Mucosa of descending colon (tissue), 3 donors: ENCODE results near the gene C19orf12. TPM values are rescaled to one million over a fixed set of nuclear protein-coding genes. Genes with fewer than 3 reads are reported as not detected.

Source experiments
- ATAC-seq: fragments of 200-7000 bp; cut with Tn5 transposase; one replicate; pipeline ENCODE4 v1.9.1; 2020; ENCODE audit warnings: mild to moderate bottlenecking, moderate library complexity
- DNase-seq, 3 donors: peaks; one replicate each; pipeline ENCODE4 v3.0.0-alpha.2; 2020
- H3K36me3 ChIP-seq: fragments of 200-600 bp; one replicate; pipeline ENCODE4 v1.8.0; 2021; ENCODE audit warnings: low read depth, mild to moderate bottlenecking
- H3K4me1 ChIP-seq: fragments of 200-600 bp; one replicate; pipeline ENCODE4 v1.8.0; 2021; ENCODE audit warnings: low read depth, mild to moderate bottlenecking
- H3K4me3 ChIP-seq: fragments of 200-600 bp; one replicate; pipeline ENCODE4 v1.8.0; 2021; ENCODE audit warnings: mild to moderate bottlenecking
- H3K9me3 ChIP-seq: fragments of 200-600 bp; one replicate; pipeline ENCODE4 v1.8.0; 2021; ENCODE audit warnings: mild to moderate bottlenecking
- CTCF ChIP-seq: fragments of 200-600 bp; IDR thresholded peaks from one replicate; pipeline ENCODE4 v1.8.0; 2022; ENCODE audit warnings: antibody characterized with exemption, mild to moderate bottlenecking
- intact Hi-C, 2 donors: fragments of 100-400 bp; cut with DNase I in 1 of 2; cut with micrococcal nuclease in 1 of 2; formaldehyde crosslinking; loops; one replicate each; pipeline versions ENCODE4 v1.11.0 to v1.11.1; 2022; cut with DNase I, micrococcal nuclease
- total RNA-seq, 3 donors: library from RNA; stranded (reverse); fragmentation: NEBNext Ultra II Directional in 2 of 3; extraction: Animal tissue kit (Norgen Biotek cat#: 25700) in 2 of 3; gene quantifications; one replicate each; pipeline versions ENCODE4 v1.2.1 to v1.2.4, GENCODE V29; 2021 to 2023
- donor health status: DM: no; HTN: no; CAD: no; lungs with moderate emphysema.
- donor health status: DM: no; HTN: no; CAD: no.
- donor health status: DM: no; HTN: yes; CAD: no.

The C19orf12 gene
- total RNA-seq, 3 donors from 2014 or later: 17.0 to 26.6 (median 18.4) TPM

DNA sequence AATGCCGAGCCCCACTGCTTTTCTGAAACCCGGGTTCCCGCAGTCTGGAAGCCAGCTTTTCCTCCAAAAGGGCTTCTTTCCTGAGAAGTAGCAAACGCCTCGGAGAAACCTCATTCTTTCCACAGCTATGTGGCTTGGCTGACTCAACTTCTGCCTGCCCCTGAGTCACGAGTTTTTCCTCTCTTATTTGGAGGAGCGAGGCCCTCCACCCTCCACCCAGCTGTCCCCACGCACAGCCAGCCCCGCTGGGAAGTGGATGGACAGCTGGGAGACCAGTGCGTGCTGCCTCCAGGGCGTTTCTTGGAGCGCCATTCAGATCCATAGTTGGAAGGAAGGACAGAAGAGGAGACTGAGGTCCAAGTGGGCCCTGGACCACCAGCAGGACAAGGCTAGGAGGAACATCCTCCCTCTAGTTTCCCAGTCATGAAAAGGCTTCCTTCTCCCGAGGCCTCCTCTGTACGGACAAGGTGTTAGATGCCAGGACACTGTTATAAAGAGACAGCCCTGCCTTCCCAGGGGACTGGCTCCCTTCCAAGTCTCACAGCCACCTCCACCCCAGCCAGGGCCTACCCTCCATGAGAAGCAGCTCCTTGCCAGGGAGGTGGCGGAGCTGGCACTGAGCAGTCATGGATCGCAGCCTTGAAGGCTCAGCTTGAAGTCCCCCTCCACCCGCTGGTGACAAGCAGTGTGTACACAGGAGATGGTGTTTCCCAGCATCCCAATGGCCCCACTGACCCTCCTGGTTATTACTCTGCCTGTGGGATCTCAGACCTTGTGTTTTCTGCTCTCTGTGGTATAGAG is 52.3 kb downstream of the C19orf12 start:
- Histone ChIP-seq H3K9me3 (no peaks in the 10 kb centered on the region), H3K4me3 (no peak overlapping the region), H3K36me3 (no peaks in the 10 kb centered on the region), H3K4me1 (peaks cover 20% of the 10 kb centered on the region)
- no peak for TF ChIP-seq CTCF
- ATAC-seq (no peak), DNase-seq (peak in 2 of 3 donors; percentile 52 to 65)
- intact Hi-C loops: no loop called here

- DNase-seq (no peak), ATAC-seq (no peak)
- Histone ChIP-seq H3K36me3 (no peaks in the 10 kb centered on the region), H3K4me3 (no peak overlapping the region), H3K9me3 (no peaks in the 10 kb centered on the region), H3K4me1 (peaks cover 18% of the 10 kb centered on the region)
- TF ChIP-seq CTCF: no peak
- intact Hi-C loops: no loop called here
Observed at GRCh38 chr19:29662278-29662603, 52.8 kb downstream of the C19orf12 start.

GRCh38 chr19:29660835-29661234 is 54.2 kb downstream of the C19orf12 start:
- Histone ChIP-seq H3K4me3 (no peak overlapping the region), H3K36me3 (no peaks in the 10 kb centered on the region), H3K4me1 (peaks cover 14% of the 10 kb centered on the region), H3K9me3 (no peaks in the 10 kb centered on the region)
- no peak for TF ChIP-seq CTCF
- intact Hi-C loops: no loop called here
- DNase-seq (no peak), ATAC-seq (no peak)

- DNase-seq (no peak), ATAC-seq (no peak)
- H3K36me3 ChIP-seq: no peaks in the 10 kb centered on the region
- no peak overlapping the region for H3K4me3 ChIP-seq
- no peaks in the 10 kb centered on the region for H3K9me3 ChIP-seq
- no peak for TF ChIP-seq CTCF
- H3K4me1 ChIP-seq: peaks cover 6% of the 10 kb centered on the region
- intact Hi-C loops: no loop called here
Observed at GRCh38 chr19:29658221-29658991, 56.7 kb downstream of the C19orf12 start.

DNA sequence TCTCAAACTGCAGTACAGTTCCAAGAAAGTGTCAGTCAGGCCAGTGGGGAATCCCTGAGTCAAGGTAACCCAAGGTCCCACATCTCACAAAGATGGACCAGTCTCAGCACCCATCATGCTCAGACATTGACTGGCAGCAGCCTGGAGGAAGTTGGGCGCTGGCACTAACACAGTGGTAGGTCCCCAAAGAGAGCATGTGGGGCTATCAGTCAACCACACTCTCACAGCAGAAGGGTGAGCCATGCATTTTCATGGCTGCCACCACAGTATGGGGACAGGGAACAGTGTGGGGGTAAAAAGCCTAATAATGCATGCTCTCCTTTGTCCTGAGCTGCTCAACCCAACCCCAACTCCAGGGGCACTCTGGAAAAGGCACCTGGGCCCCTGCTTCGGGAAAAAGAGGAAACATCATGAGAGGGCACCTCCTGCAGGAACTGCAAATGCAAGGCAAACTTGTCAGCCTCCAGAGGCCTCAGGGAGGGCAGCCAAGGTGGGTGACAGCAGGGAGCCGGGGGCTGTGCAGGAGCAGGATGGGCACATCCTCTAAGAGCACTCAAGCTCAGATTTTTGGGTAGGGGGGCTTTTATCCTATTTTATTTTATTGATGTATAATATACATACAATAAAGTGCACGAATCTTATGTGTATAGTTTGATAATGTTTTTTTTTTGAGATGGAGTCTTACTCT is 59.3 kb downstream of the C19orf12 start:
- Histone ChIP-seq H3K4me3 (no peak overlapping the region), H3K36me3 (no peaks in the 10 kb centered on the region), H3K4me1 (no peaks in the 10 kb centered on the region), H3K9me3 (no peaks in the 10 kb centered on the region)
- intact Hi-C loops: no loop called here
- ATAC-seq (no peak), DNase-seq (no peak)
- TF ChIP-seq CTCF: no peak
